Measurements from ENCODE around the gene COX6A1.

- TF ChIP-seq CTCF (IDR thresholded peaks at IDR 0.05) = no peak
- no peak for TF ChIP-seq EZH2 (IDR thresholded peaks at IDR 0.05; ENCODE audit: borderline replicate concordance, insufficient read depth, low read depth, low read length, poor library complexity, severe bottlenecking)
These were observed 31.4 kb upstream of the COX6A1 start for GRCh38 chr12:120406553-120406952.

Measured in B cell (primary cell).